Neural crest cell (in vitro differentiated cells): ENCODE measurements around the gene SLC19A1. TPM values are rescaled to one million over a fixed set of nuclear protein-coding genes. Genes with fewer than 3 reads are reported as not detected.

ENCODE experiments used
- DNase-seq: peaks from one replicate; pipeline ENCODE4 v3.0.0; 2021; ENCODE audit warnings: low read depth, mixed read lengths, low spot score
- H3K27ac Mint-ChIP-seq: one replicate; pipeline ENCODE4 v1.8.0; 2021; ENCODE audit warnings: mild to moderate bottlenecking, mixed read lengths; ENCODE audit not compliant: unreplicated experiment
- H3K27me3 Mint-ChIP-seq: 2 replicates; pipeline ENCODE4 v1.8.0; 2021; ENCODE audit warnings: low read depth, mild to moderate bottlenecking, mixed read lengths
- H3K36me3 Mint-ChIP-seq: 2 replicates; pipeline ENCODE4 v1.8.0; 2021; ENCODE audit warnings: low read depth, mild to moderate bottlenecking, mixed read lengths
- H3K4me1 Mint-ChIP-seq: 2 replicates; pipeline ENCODE4 v1.8.0; 2021; ENCODE audit warnings: mixed read lengths
- H3K4me3 Mint-ChIP-seq: one replicate; pipeline ENCODE4 v1.8.0; 2021; ENCODE audit warnings: mild to moderate bottlenecking, mixed read lengths
- H3K9me3 Mint-ChIP-seq: 2 replicates; pipeline ENCODE4 v1.8.0; 2021; ENCODE audit warnings: mixed read lengths
- total RNA-seq: library from RNA; stranded (reverse); gene quantifications from 2 replicates; pipeline ENCODE4 v1.2.1, GENCODE V29; 2021
- TF ChIP-seq, protein P1 (sequence below): fragments of 200-600 bp; sonication (generic); conservative IDR thresholded peaks from 2 replicates; pipeline ENCODE4 v1.5.0; 2021; ENCODE audit warnings: antibody characterized with exemption, mild to moderate bottlenecking

Gene SLC19A1
- total RNA-seq, 1 donor from 2014 or later = 35.1 TPM

DNA sequence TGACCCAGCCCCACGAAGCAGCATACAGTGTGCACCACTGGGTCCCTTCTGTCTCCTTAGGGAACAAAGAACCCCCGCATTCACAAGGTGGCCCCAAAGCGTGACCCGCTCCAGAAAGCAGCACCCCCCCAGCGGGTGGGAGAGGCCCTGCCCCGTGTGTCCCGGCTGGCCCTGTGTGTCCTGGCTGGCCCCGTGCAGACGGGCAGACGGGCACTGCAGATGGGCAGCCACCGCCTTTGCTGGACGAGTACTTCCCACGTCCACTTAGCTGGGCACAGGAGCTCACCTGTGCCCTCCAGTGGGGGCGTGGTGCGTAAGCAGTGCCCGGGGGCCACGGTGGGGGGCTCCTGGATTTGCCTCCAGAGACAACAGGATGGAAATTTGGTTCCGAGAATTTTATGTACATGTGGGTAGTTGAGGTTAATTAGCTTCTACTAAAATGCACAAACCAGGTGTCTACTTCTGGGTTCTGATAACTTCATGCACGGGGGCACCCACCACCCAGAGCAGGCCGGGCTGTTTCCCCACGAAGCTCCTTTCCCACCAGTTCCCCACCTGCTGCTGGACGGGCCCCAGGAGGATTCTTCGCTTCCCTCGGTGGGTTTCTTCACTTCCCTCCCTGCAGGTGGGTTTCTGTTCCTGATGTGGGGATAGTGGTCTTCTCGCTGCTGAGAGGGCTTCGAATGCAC is 33.2 kb upstream of the SLC19A1 start:
- no peak overlapping the region for H3K4me3 Mint-ChIP-seq
- no peak overlapping the region for H3K27ac Mint-ChIP-seq
- DNase-seq = no peak
- H3K4me1 Mint-ChIP-seq = peaks cover 28% of the 10 kb centered on the region
- TF ChIP-seq, protein P1, sequence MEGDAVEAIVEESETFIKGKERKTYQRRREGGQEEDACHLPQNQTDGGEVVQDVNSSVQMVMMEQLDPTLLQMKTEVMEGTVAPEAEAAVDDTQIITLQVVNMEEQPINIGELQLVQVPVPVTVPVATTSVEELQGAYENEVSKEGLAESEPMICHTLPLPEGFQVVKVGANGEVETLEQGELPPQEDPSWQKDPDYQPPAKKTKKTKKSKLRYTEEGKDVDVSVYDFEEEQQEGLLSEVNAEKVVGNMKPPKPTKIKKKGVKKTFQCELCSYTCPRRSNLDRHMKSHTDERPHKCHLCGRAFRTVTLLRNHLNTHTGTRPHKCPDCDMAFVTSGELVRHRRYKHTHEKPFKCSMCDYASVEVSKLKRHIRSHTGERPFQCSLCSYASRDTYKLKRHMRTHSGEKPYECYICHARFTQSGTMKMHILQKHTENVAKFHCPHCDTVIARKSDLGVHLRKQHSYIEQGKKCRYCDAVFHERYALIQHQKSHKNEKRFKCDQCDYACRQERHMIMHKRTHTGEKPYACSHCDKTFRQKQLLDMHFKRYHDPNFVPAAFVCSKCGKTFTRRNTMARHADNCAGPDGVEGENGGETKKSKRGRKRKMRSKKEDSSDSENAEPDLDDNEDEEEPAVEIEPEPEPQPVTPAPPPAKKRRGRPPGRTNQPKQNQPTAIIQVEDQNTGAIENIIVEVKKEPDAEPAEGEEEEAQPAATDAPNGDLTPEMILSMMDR = no peak
- no peaks in the 10 kb centered on the region for H3K9me3 Mint-ChIP-seq
- no peaks in the 10 kb centered on the region for H3K27me3 Mint-ChIP-seq
- H3K36me3 Mint-ChIP-seq = no peaks in the 10 kb centered on the region

DNA sequence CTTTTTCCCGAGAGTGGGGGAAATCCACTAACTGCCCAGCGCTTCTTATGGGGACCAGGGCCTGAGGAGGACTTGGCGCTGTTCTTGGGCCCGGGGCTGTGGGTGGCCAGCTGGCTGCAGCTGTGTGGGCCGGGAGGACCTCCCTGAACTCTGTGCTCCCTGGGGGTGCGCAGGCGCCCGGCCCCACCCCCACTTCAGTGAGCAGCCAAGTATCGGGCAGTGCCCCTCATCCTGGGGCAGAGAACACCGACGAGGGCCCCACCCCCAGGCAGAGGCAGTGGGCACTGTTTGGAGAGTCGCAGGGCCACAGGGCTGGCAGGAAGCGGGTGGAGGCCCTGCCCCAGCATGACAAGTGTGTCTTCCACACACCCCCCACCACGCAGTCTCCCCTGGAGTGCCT is 32.5 kb upstream of the SLC19A1 start:
- TF ChIP-seq, protein P1 = no peak
- no peaks in the 10 kb centered on the region for H3K9me3 Mint-ChIP-seq
- no peak for DNase-seq
- H3K4me1 Mint-ChIP-seq = peaks cover 28% of the 10 kb centered on the region
- no peaks in the 10 kb centered on the region for H3K36me3 Mint-ChIP-seq
- H3K27ac Mint-ChIP-seq = no peak overlapping the region
- no peaks in the 10 kb centered on the region for H3K27me3 Mint-ChIP-seq
- H3K4me3 Mint-ChIP-seq = no peak overlapping the region

DNA sequence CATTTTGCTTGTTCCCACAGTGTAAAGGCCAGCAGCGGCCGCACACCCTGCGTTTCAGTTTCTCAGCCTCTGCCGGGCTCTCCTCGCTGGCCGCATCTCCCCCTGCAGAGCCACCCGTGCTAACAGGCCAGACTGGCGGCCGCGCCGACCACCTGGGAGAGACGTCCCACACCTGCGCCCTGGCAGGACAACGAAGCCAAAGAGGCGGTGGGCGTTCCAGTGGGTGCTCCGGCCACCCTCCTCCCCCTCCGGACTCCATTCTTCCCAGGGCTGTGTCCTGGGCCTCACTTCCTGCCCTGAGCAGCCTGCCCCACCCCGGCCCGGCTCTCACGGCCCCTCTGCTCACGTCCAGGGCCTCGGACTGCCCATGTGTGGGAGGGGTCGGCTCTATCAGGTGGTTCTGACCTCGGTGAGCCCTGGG is 31.9 kb upstream of the SLC19A1 start:
- Mint-ChIP-seq H3K36me3 (no peaks in the 10 kb centered on the region), H3K4me3 (no peak overlapping the region), H3K4me1 (peaks cover 28% of the 10 kb centered on the region), H3K27me3 (no peaks in the 10 kb centered on the region), H3K9me3 (no peaks in the 10 kb centered on the region), H3K27ac (no peak overlapping the region)
- TF ChIP-seq, protein P1 = no peak
- no peak for DNase-seq

DNA sequence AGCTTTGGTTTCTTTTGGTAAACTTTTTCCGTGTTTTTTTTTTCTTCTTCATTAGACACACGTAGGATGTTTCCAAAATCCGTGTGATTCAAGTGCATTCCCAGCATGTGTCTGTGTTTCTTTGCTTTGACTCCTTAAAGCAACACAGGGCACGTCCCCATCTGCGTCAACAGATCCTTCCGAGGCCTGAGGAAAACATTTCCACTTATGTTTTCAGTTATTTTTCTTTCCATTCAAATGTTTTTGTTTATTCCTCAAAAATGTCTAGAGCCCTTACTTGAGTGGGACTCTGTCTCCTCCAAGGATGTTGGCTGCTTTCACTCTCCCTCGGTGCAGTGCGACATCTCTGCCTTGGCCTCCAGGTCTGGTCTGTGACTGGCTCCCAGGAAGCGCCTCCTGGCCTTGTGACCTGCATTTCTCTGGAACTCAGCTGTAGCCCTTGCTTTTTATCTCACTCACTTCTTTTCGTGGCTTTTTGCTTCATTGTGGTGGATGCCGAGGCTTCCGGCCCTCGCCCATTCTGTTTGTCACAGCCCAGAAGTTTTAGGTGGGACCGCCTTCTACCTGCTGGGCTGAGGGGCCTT is 31.3 kb upstream of the SLC19A1 start:
- TF ChIP-seq, protein P1 = no peak
- Mint-ChIP-seq H3K4me1 (peaks cover 28% of the 10 kb centered on the region), H3K4me3 (no peak overlapping the region), H3K36me3 (no peaks in the 10 kb centered on the region), H3K9me3 (no peaks in the 10 kb centered on the region), H3K27me3 (peaks cover 2% of the 10 kb centered on the region), H3K27ac (no peak overlapping the region)
- no peak for DNase-seq

DNA sequence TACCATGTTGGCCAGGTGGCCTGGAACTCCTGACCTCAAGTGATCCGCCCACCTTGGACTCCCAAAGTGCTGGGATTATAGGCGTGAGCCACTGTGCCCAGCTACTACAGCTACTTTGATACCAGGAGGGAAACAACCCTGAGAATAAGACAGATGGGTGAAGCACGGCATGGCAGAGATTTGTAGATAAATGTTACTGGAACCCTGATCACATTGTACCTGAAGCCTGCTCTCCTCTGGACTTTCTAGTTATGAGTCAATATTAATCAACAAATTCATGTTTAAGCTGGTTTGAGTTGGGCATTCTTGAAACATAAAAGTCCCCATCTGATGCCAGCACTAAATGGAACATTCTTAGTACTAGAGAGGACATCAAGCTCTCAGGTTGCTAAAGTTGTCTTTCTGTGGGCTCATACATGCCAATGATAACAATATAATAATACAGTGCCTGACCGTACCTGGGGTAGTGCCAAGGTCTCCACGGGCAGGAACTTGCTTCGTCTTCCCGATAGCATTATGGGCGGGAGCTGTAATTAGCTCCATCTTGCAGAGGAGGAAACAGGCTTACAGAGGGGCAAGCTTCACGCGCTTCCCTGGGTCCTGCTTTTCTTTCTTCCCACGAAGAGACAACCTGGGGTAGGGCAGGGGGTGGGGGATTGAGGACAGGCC is 30.7 kb upstream of the SLC19A1 start:
- TF ChIP-seq, protein P1 = no peak

More for the DNA sequence above, 30.7 kb upstream of the SLC19A1 start:
- peaks cover 5% of the 10 kb centered on the region for H3K27me3 Mint-ChIP-seq
- no peak overlapping the region for H3K4me3 Mint-ChIP-seq
- peak overlapping the region; percentile 71 for H3K27ac Mint-ChIP-seq
- DNase-seq = no peak
- H3K36me3 Mint-ChIP-seq = no peaks in the 10 kb centered on the region
- peaks cover 28% of the 10 kb centered on the region for H3K4me1 Mint-ChIP-seq
- no peaks in the 10 kb centered on the region for H3K9me3 Mint-ChIP-seq
